D721Med (cell line): Measurements from ENCODE around the gene PPM1H.
"Not testable (repeated sequence)": the region's sequence is repeated elsewhere in the genome, so short reads cannot be mapped to it uniquely, and the experiment has no call there.

Experiments
- DNase-seq: peaks from one replicate; pipeline ENCODE4 v3.0.0; 2011; ENCODE audit warnings: low spot score; ENCODE audit not compliant: insufficient read length
- FAIRE-seq: peaks from 2 replicates; lab custom pipeline; 2011; peaks lifted over from hg19 to GRCh38; lab: Jason Lieb, UNC
- CTCF ChIP-seq: IDR thresholded peaks from 2 replicates; pipeline ENCODE4 v1.5.1; 2012; ENCODE audit warnings: mild to moderate bottlenecking, control low read depth; ENCODE audit not compliant: insufficient read depth; ENCODE audit errors: missing control alignments

PPM1H gene

GRCh38 chr12:62971769-62972525, 37.0 kb upstream of the PPM1H start:
- FAIRE-seq, result no peak
- no peak for DNase-seq

DNA sequence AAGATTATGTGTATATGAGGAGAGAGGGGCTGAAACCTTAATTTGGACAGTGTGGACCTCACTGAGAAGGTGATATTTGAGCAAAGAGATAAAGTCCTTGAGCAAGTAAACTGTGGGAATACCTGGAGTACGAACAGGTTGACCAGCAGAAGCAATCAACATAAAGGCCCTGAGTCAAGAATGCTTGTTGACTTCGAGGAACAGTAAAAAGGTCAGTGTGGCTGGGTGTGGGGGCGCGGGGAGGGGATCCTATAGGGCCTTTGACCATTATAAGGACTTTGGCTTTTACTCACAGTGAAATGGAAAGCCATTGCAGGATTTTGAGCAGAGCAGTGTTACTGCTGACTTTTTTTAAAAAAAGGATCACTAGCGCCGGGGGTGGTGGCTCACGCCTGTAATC, 34.7 kb upstream of the PPM1H start:
- no peak for FAIRE-seq
- no peak for TF ChIP-seq CTCF

More at GRCh38 chr12:62971769-62972525, 37.0 kb upstream of the PPM1H start:
- TF ChIP-seq CTCF, result no peak

DNA sequence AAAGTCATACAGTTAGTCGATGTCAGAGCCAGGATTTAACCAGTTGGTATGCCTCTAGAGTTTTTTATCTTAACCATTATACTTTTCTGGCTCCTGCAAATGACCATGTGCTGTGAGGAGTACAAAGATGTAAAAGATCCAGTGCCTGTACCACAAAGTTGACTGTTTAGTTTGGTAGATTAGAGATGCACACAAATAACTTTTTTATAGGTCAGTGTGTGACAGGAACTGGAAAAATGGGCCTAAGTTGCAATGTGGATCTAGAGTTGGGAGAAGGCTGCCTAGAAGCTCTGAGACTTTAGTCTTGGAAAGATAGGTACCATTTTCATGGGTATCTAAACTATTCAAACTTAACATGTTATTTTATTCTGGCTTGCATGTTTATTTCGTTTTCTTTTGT, 32.8 kb upstream of the PPM1H start:
- no peak for TF ChIP-seq CTCF
- no peak for DNase-seq
- FAIRE-seq, result no peak

More for the DNA sequence above, 34.7 kb upstream of the PPM1H start:
- DNase-seq, result no peak

DNA sequence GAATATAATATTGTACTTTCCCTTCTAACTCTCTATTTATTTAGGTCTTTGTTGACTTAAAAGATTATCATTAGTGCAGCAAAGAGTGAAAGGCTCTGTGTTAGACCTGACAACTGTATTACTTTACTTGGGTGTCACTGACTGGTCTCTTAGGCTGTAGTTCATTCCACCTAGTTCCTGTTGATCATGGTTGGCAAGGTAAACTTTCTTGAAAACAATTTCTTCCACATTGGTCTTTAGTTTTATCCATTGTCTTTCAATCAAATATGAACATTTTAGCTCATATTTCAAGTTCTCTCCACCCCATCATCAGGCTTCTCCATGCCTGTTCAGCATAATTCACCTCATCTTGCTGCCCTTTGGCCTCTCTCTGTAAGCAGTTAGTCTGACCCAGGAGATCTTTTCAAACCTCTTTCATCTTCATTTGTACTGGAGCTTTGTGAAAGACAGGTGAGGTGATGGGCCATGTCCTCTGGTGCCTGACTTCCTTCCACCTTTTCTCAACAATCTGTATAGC, 32.1 kb upstream of the PPM1H start:
- TF ChIP-seq CTCF, result no peak
- no peak for FAIRE-seq
- DNase-seq, result no peak

- not testable (repeated sequence) for FAIRE-seq, DNase-seq
Observed at GRCh38 chr12:62966446-62966989, 31.6 kb upstream of the PPM1H start.

- not testable (repeated sequence) for FAIRE-seq, DNase-seq
Observed at GRCh38 chr12:62965700-62966099, 30.8 kb upstream of the PPM1H start.

DNA sequence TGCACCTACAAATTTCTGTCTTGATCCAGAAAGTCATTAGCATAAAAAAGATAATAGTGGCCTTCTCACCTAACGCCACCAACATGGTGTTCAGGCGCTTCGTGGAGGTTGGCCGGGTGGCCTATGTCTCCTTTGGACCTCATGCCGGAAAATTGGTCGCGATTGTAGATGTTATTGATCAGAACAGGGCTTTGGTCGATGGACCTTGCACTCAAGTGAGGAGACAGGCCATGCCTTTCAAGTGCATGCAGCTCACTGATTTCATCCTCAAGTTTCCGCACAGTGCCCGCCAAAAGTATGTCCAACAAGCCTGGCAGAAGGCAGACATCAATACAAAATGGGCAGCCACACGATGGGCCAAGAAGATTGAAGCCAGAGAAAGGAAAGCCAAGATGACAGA, 30.3 kb upstream of the PPM1H start:
- DNase-seq, FAIRE-seq: not testable (repeated sequence)

DNA sequence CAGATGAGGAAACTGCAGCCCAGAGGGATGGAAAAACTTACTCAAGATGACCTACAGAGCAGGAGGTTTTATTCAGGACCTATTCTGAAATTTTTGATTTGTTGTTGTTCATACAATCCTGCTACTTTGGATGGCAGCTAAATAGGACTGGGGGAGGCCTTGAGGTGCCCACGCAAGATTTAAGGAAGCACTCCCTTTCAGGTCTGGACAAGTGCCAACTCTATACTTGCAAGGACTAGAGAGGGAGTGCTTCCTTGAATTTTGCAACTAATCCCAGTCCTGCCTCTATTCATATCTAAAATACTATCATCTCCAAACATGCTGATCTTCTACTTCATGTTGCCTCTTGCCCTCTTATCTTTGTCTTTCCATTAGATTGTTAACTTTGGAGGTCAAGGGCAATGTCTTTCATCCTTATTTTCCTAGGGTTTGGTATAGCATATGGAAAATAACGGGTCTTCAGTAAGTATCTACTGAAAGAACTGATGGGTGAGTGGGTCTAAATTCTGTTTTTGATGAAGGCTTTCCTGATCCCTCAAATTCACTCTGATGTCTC, 28.6 kb upstream of the PPM1H start:
- no peak for DNase-seq
- FAIRE-seq, result no peak
- no peak for TF ChIP-seq CTCF
